HUES6 (cell line): Measurements from ENCODE around the gene LMNTD1.
"Not testable (repeated sequence)": the region's sequence is repeated elsewhere in the genome, so short reads cannot be mapped to it uniquely, and the experiment has no call there.

ENCODE experiments used
- H3K27ac ChIP-seq: 2 replicates; pipeline ENCODE4 v1.7.0; 2013; ENCODE audit warnings: low read depth, mild to moderate bottlenecking, low read length, inconsistent platforms
- H3K27me3 ChIP-seq: 2 replicates; pipeline ENCODE4 v1.6.1; 2013; ENCODE audit warnings: low read length; ENCODE audit not compliant: control insufficient read depth, insufficient read depth
- H3K36me3 ChIP-seq: 2 replicates; pipeline ENCODE4 v1.6.1; 2013; ENCODE audit warnings: low read length; ENCODE audit not compliant: control insufficient read depth, insufficient read depth
- H3K4me1 ChIP-seq: 2 replicates; pipeline ENCODE4 v1.6.1; 2013; ENCODE audit warnings: low read length; ENCODE audit not compliant: control insufficient read depth, insufficient read depth
- H3K4me3 ChIP-seq: 2 replicates; pipeline ENCODE4 v1.5.1; 2013; ENCODE audit warnings: low read depth, low read length
- H3K9ac ChIP-seq: one replicate; pipeline ENCODE4 v1.6.1; 2013; ENCODE audit warnings: mild to moderate bottlenecking, low read length
- H3K9me3 ChIP-seq: 2 replicates; pipeline ENCODE4 v1.6.1; 2013; ENCODE audit warnings: low read depth, low read length; ENCODE audit not compliant: control insufficient read depth, insufficient read depth

Gene LMNTD1

GRCh38 chr12:25427337-25428249 lies 125.5 kb downstream of the LMNTD1 start:
- H3K36me3 ChIP-seq: no peaks in the 10 kb centered on the region
- H3K9ac ChIP-seq: no peak overlapping the region
- H3K27ac ChIP-seq: no peak overlapping the region
- H3K4me1 ChIP-seq: peaks cover 2% of the 10 kb centered on the region
- no peak overlapping the region for H3K4me3 ChIP-seq
- no peaks in the 10 kb centered on the region for H3K27me3 ChIP-seq
- H3K9me3 ChIP-seq: no peaks in the 10 kb centered on the region

- not testable (repeated sequence) for H3K4me3 ChIP-seq, H3K9me3 ChIP-seq, H3K27ac ChIP-seq
Measured at GRCh38 chr12:25426821-25427220, 126.3 kb downstream of the LMNTD1 start.

More at GRCh38 chr12:25426821-25427220, 126.3 kb downstream of the LMNTD1 start:
- not testable (repeated sequence) for H3K36me3 ChIP-seq, H3K9ac ChIP-seq, H3K4me1 ChIP-seq, H3K27me3 ChIP-seq
